ENCODE results near the gene MAN1A1. TPM values are rescaled to one million over a fixed set of nuclear protein-coding genes. Genes with fewer than 3 reads are reported as not detected.

The MAN1A1 gene
- total RNA-seq, 4 donors from 2014 or later, result 210 to 247 (median 229) TPM

DNA sequence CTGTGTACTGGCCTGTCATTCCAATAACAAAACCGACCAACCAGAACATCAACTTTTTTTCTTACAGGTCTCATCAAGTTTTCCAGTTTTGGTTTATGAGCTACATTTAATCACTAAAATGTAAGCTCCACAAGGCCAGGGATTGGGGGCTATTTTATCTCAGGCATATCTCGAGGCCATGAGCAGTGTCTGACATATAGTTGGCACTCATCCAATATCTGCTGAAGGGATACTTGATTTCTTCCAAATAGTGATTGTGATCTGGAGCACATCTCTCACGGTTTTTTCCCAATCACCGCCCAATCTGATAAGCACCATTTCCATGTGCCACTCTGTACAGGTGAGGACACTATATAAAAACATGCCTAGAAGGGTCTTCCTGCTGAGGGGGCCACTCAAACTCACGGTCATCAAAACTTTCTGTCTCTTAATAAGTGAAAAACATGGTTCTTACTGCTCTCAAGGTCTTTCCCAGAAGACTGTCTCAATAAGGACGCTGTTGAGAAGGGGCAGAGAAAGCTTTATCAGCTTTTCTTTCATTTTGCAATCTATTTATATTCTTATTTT lies 65.5 kb downstream of the MAN1A1 start:
- TF ChIP-seq, protein P1, sequence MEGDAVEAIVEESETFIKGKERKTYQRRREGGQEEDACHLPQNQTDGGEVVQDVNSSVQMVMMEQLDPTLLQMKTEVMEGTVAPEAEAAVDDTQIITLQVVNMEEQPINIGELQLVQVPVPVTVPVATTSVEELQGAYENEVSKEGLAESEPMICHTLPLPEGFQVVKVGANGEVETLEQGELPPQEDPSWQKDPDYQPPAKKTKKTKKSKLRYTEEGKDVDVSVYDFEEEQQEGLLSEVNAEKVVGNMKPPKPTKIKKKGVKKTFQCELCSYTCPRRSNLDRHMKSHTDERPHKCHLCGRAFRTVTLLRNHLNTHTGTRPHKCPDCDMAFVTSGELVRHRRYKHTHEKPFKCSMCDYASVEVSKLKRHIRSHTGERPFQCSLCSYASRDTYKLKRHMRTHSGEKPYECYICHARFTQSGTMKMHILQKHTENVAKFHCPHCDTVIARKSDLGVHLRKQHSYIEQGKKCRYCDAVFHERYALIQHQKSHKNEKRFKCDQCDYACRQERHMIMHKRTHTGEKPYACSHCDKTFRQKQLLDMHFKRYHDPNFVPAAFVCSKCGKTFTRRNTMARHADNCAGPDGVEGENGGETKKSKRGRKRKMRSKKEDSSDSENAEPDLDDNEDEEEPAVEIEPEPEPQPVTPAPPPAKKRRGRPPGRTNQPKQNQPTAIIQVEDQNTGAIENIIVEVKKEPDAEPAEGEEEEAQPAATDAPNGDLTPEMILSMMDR (IDR thresholded peaks at IDR 0.05), result no peak
- no peak for ATAC-seq (ENCODE audit: low FRiP score)
- no peak for DNase-seq (ENCODE audit: low spot score)

DNA sequence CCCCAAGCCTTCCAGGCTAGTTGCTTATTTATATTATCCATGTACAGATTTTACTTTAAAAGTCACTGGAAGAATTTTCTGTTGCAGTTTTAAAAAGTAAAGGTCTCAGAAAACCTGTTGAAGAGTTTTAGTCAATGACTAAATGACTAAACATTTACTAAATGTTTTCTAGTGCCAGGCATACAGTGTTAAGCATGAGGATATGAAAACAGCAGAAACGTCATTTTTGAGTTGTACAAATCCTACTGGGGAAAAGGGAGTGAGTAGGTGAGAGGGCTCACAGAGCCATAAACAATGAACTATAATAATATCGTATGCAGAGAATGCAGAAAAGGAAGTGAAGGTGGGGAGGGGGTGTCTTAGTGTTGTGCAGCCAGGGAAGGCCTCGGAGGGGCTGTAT lies 66.3 kb downstream of the MAN1A1 start:
- TF ChIP-seq, protein P1 (IDR thresholded peaks at IDR 0.05), result no peak
- DNase-seq (ENCODE audit: low spot score) (no peak), ATAC-seq (ENCODE audit: low FRiP score) (no peak)

DNA sequence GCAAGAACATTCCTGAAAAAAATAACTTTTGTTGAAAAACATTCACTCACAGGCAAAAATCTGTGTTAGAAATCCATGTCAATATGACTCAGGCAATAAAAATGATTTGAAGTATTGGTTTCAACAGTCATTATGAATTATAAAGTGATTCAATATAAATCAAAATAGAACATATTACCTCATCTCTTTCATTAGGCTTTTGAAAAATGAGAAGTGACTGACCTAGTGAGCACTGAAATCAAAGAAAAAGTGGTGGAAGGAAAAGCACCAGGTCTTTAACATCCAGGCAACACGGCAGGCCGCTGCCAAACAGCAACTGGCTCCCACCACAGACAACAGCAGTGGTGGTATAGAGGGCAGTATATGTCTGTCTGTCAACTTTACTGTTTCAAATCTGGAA lies 68.9 kb downstream of the MAN1A1 start:
- DNase-seq (ENCODE audit: low spot score) (no peak), ATAC-seq (ENCODE audit: low FRiP score) (peak; percentile 16)
- TF ChIP-seq, protein P1 (IDR thresholded peaks at IDR 0.05), result no peak

DNA sequence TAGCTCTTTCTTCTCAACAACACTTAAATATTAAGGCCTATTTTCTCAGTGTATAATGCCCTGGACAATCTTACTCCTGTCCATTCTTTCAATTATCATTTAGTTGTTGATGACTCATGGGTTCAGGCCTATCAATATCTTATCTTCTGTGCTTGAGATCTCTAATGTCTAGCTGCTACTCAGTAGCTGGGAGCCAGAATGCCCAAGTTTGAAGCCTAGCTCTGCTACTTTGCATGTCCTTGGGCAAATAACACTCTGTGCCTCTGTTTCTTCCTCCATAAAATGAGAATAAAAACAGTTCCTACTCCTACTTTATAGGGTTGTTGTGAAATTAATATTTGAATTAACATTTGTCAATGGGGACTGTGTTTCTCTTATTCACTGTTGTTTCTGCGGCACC lies 69.5 kb downstream of the MAN1A1 start:
- TF ChIP-seq, protein P1 (IDR thresholded peaks at IDR 0.05), result no peak
- ATAC-seq (ENCODE audit: low FRiP score) (no peak), DNase-seq (ENCODE audit: low spot score) (no peak)

DNA sequence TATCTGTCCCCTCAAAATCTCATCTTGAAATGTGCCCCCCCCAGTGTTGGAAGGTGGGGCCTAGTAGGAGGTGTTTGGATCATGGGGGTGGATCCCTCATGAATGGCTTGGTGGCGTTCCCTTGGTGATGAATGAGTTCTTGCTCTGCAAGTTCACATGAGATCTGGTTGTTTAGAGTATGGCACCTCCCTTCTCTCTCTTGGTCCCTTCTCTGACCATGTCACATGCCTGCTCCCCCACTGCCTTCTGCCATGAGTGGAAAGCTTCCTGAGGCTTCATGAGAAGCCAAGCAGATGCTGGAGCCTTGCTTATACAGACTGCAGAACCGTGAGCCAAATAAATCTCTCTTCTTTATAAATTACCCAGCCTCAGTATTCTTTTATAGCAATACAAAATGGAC lies 70.9 kb downstream of the MAN1A1 start:
- no peak for DNase-seq (ENCODE audit: low spot score)
- TF ChIP-seq, protein P1 (IDR thresholded peaks at IDR 0.05), result no peak
- no peak for ATAC-seq (ENCODE audit: low FRiP score)

DNA sequence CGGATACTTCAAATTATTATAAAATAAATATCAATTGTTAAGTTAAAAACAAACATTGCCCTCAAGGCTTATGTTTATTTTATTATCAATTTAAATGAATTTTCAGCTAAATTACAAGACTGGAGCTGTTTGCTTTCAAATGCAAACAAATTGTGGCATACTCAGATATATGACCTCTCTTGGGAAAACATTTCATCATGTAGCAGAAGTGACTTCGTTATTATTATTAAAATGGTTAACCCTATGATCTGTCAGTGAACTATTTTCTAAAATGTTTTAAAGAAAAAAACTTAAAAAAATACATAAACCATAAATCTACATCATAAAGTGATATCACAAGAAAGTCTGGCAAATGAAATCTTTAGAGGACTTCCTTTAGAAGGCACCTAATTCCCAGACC lies 72.5 kb downstream of the MAN1A1 start:
- no peak for DNase-seq (ENCODE audit: low spot score)
- ATAC-seq (ENCODE audit: low FRiP score), result no peak
- TF ChIP-seq, protein P1 (IDR thresholded peaks at IDR 0.05), result no peak

DNA sequence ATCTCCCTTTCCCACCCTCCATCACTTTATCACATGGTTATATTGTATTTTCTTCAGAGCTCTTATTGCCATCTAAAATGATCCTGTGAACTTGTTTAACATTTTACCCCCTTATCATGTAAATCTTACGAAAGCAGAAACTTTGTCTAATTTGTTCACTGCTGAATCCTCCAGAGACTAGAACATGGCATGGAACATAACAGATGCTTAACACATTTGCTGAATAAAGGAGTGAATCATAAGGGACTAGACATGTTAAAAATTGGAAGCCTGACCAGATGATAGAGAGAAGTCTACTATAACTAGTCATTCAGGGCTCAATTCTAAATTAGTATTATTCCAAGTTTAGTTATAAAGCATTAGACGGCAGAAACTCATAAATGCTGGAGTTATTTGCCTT lies 73.3 kb downstream of the MAN1A1 start:
- TF ChIP-seq, protein P1 (IDR thresholded peaks at IDR 0.05), result no peak
- no peak for DNase-seq (ENCODE audit: low spot score)
- ATAC-seq (ENCODE audit: low FRiP score), result no peak

Measured in omental fat pad (tissue), 4 donors.